ENCODE data around the gene BRD1.
"Not testable (repeated sequence)": the region's sequence is repeated elsewhere in the genome, so short reads cannot be mapped to it uniquely, and the experiment has no call there.

Gene BRD1

DNA sequence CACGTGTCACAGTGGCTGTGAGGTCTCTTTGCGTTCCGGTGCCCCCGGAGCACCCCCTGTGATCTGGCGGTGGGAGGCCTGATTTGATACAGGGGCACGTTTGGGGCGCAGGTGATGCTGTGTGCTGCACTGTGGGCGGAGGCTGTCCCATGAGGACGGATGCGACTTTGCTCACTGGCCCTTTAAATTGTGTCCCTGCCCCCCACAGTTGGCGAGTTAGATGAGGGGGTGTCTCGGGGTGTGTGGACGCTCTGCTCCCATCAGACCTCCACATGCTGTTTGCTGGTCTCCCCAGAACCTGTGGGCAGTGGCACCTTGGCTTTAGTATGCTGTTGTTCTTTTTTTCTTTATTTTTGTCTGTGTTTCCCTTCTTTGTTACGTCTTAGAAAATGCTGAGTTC, 31.2 kb upstream of the BRD1 start:
- no peak for DNase-seq (ENCODE audit: extremely low read depth, low read depth)
- TF ChIP-seq, protein P1, sequence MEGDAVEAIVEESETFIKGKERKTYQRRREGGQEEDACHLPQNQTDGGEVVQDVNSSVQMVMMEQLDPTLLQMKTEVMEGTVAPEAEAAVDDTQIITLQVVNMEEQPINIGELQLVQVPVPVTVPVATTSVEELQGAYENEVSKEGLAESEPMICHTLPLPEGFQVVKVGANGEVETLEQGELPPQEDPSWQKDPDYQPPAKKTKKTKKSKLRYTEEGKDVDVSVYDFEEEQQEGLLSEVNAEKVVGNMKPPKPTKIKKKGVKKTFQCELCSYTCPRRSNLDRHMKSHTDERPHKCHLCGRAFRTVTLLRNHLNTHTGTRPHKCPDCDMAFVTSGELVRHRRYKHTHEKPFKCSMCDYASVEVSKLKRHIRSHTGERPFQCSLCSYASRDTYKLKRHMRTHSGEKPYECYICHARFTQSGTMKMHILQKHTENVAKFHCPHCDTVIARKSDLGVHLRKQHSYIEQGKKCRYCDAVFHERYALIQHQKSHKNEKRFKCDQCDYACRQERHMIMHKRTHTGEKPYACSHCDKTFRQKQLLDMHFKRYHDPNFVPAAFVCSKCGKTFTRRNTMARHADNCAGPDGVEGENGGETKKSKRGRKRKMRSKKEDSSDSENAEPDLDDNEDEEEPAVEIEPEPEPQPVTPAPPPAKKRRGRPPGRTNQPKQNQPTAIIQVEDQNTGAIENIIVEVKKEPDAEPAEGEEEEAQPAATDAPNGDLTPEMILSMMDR (IDR thresholded peaks at IDR 0.05; ENCODE audit: low read depth, low read length) = no peak

DNA sequence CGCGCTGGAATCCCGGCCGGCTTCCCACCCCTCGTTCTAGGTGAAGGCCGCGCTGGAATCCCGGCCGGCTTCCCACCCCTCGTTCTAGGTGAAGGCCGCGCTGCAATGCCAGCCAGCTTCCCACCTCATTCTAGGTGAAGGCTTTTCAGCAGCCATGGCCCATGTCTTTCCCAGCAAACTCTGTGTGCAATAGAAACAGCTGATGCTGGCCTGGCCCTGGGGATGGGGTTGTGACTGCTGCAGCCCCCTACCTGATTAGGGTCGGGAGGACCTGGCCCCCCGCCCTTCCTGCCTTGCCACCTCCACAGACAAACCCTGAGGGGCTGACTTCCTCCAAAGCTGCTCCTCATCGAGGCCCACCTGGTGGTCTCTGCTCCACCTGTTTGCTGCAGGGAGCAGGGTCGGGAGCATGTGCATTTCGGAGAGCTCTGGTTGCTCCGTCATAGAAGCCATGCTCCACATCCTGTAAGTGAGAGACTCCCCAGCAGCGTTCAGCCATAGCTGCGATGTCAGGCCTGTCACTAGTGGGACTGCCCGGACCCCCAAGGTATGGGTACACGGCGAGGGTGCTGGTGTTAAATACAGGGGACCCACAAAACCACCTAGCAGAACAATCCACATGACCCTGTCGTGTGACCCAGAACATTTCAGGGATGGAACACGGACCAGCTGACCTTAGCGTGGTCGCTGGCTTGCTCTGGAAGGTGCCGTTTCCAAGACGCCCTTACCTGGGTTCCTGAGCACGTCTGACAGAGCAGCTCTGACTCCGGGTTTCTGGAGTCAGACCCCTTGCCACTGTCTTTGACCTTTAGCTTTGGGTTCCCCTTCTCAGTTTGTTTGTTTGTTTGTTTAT, 29.3 kb upstream of the BRD1 start:
- no peak for DNase-seq (ENCODE audit: extremely low read depth, low read depth)
- TF ChIP-seq, protein P1 (IDR thresholded peaks at IDR 0.05; ENCODE audit: low read depth, low read length) = no peak

GRCh38 chr22:49856343-49856742, 28.7 kb upstream of the BRD1 start:
- no peak for DNase-seq (ENCODE audit: extremely low read depth, low read depth)
- TF ChIP-seq, protein P1 (IDR thresholded peaks at IDR 0.05; ENCODE audit: low read depth, low read length) = no peak

GRCh38 chr22:49855251-49855911, 27.7 kb upstream of the BRD1 start:
- DNase-seq (ENCODE audit: extremely low read depth, low read depth) = no peak
- TF ChIP-seq, protein P1 (IDR thresholded peaks at IDR 0.05; ENCODE audit: low read depth, low read length) = no peak

DNA sequence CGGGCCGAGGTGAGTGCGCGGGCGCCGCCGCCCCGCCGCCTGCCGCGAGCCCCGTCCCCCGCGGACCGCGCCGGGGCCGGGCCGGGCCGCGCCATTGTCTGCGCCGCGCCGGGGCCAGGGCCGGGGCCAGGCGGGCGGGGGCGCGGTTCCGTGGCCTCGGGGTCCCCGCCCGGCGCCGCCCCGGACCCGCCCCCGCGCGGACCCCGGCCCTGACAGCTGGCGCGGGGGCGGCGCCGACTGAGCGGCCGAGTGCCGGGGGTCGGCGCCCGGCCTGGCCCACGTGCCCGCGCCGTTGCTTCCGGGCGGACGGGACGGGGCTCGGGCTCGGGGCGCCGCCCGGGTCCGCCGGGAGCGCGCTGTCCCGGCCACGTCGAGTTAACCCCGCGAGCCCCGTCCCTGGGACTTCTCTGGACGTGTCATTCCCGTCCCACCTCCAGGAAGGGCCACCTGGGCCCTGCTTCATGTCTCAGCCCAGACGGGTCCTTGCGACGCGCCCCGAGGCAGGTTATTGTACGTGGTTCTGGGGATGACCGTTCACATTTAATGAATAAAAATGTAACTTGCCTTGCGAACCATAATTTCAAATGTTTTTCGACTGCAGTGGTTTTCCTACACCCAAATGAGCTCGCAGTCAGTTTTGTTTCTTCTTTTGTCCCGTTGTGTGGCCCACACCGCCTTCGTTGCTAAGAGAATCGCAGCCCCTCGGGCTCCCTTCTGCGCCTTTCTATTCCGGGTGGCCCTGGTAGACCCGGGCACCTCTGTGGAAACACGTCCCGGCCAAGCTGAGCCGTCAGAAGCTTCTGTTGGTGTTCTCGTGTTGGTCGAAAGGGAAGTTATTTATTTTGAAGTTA, 26.5 kb upstream of the BRD1 start:
- no peak for DNase-seq (ENCODE audit: extremely low read depth, low read depth)
- TF ChIP-seq, protein P1 (IDR thresholded peaks at IDR 0.05; ENCODE audit: low read depth, low read length) = no peak

- DNase-seq (ENCODE audit: extremely low read depth, low read depth) = peak; percentile 90
- TF ChIP-seq, protein P1 (IDR thresholded peaks at IDR 0.05; ENCODE audit: low read depth, low read length) = no peak
These were observed 25.5 kb upstream of the BRD1 start, which contains the start of gene ZBED4 for GRCh38 chr22:49852898-49853894. TSS of gene ZBED4 (plus strand) at chr22:49853844. CDS start at chr22:49883663, 29,819 bp downstream.

DNA sequence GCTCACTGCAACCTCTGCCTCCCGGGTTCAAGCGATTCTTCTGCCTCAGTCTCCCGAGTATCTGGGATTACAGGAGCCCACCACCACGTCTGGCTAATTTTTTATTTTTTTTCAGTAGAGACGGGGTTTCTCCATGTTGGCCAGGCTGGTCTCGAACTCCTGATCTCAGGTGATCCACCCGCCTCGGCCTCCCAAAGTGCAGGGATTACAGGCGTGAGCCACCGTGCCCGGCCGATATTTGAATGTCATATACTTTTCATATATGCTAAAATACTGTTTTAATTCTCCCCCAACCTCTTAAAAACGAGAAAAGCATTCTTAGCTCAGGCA, 24.9 kb upstream of the BRD1 start:
- DNase-seq (ENCODE audit: extremely low read depth, low read depth) = not testable (repeated sequence)

All from AG09319 (cell line).